Measurements from ENCODE around the gene MIS18BP1.

DNA sequence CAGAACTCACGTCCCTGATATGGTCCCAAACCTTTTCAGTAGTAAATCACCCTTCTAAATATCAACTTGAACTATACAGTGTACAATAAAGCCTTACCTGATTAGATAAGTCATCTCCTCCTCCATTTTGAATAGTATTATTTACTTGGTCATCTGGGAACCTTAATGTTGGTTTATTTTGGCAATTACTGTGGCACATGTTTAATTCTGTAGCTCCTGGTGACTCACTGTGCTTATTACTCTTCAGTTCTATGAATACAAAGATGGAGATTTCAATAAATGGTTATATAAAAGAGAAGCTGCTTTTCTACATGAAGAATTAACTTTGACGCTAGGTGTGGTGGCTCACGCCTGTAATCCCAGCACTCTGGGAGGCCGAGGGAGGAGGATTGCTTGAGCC is 25.4 kb downstream of the MIS18BP1 start:
- TF ChIP-seq, protein P1, sequence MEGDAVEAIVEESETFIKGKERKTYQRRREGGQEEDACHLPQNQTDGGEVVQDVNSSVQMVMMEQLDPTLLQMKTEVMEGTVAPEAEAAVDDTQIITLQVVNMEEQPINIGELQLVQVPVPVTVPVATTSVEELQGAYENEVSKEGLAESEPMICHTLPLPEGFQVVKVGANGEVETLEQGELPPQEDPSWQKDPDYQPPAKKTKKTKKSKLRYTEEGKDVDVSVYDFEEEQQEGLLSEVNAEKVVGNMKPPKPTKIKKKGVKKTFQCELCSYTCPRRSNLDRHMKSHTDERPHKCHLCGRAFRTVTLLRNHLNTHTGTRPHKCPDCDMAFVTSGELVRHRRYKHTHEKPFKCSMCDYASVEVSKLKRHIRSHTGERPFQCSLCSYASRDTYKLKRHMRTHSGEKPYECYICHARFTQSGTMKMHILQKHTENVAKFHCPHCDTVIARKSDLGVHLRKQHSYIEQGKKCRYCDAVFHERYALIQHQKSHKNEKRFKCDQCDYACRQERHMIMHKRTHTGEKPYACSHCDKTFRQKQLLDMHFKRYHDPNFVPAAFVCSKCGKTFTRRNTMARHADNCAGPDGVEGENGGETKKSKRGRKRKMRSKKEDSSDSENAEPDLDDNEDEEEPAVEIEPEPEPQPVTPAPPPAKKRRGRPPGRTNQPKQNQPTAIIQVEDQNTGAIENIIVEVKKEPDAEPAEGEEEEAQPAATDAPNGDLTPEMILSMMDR (IDR thresholded peaks at IDR 0.05; ENCODE audit: low read depth, low read length, poor library complexity, severe bottlenecking): no peak
- no peak for TF ChIP-seq EZH2phosphoT487 (IDR thresholded peaks at IDR 0.05; ENCODE audit: borderline replicate concordance, low read length)

Measured in DOHH2 (cell line).